HG03196 (cell line): Measurements from ENCODE around the gene KRT78.

Experiments
- ATAC-seq: cut with Tn5 transposase; IDR thresholded peaks from one replicate; pipeline ENCODE4 v1.9.1; 2021; ENCODE audit not compliant: unreplicated experiment

The KRT78 gene

GRCh38 chr12:52813885-52814709 is 34.7 kb downstream of the KRT78 start, which contains the start of gene KRT4:
TSS of gene KRT4 (minus strand) at chr12:52814116. CDS start at chr12:52814058, 58 bp downstream.
- no peak for ATAC-seq

GRCh38 chr12:52813203-52813819 is 35.5 kb downstream of the KRT78 start:
- no peak for ATAC-seq

GRCh38 chr12:52812749-52813148 is 36.0 kb downstream of the KRT78 start:
- no peak for ATAC-seq

GRCh38 chr12:52812073-52812400 is 36.8 kb downstream of the KRT78 start:
- ATAC-seq, result no peak

- no peak for ATAC-seq
Measured at GRCh38 chr12:52811191-52812072, 37.4 kb downstream of the KRT78 start.

- ATAC-seq, result no peak
Measured at GRCh38 chr12:52810554-52810953, 38.2 kb downstream of the KRT78 start.

- ATAC-seq, result no peak
Measured at GRCh38 chr12:52809166-52809565, 39.6 kb downstream of the KRT78 start.

- ATAC-seq, result no peak
Measured at GRCh38 chr12:52808573-52809160, 40.1 kb downstream of the KRT78 start.

GRCh38 chr12:52807544-52808470 is 41.0 kb downstream of the KRT78 start:
- no peak for ATAC-seq

GRCh38 chr12:52806821-52807543 is 41.8 kb downstream of the KRT78 start:
- ATAC-seq, result no peak

GRCh38 chr12:52806169-52806811 is 42.5 kb downstream of the KRT78 start:
- no peak for ATAC-seq

GRCh38 chr12:52805739-52806138 is 43.1 kb downstream of the KRT78 start:
- ATAC-seq, result no peak

- ATAC-seq, result no peak
Measured at GRCh38 chr12:52805000-52805399, 43.8 kb downstream of the KRT78 start.

GRCh38 chr12:52802442-52802841 is 46.4 kb downstream of the KRT78 start:
- no peak for ATAC-seq

- no peak for ATAC-seq
Measured at GRCh38 chr12:52801773-52802172, 47.0 kb downstream of the KRT78 start.

- ATAC-seq, result no peak
Measured at GRCh38 chr12:52800259-52800917, 48.4 kb downstream of the KRT78 start.

- ATAC-seq, result no peak
Measured at GRCh38 chr12:52799505-52800211, 49.1 kb downstream of the KRT78 start.
